Measurements from ENCODE around the gene PRPF18. TPM values are rescaled to one million over a fixed set of nuclear protein-coding genes. Genes with fewer than 3 reads are reported as not detected.

Gene PRPF18
- total RNA-seq, 1 experiment from 2014 or later: 21.9 TPM

- no peak for DNase-seq (ENCODE audit: low spot score)
- H3K4me3 ChIP-seq (ENCODE audit: low read depth, low read length, poor library complexity, severe bottlenecking): no peak overlapping the region
- no peaks in the 10 kb centered on the region for H3K36me3 ChIP-seq (ENCODE audit: insufficient read depth, low read length, poor library complexity, severe bottlenecking)
- BruUV-seq (replicated peaks): no TSS peak
- H3K4me1 ChIP-seq (ENCODE audit: insufficient read depth, low read length, poor library complexity, severe bottlenecking): no peaks in the 10 kb centered on the region
- TF ChIP-seq EZH2 (IDR thresholded peaks at IDR 0.05; ENCODE audit: borderline replicate concordance, low read depth, low read length, poor library complexity, severe bottlenecking) (no peak), CTCF (conservative IDR thresholded peaks at IDR 0.05; ENCODE audit: low read depth, low read length) (no peak)
- no peaks in the 10 kb centered on the region for H3K27me3 ChIP-seq (replicated peaks; ENCODE audit: insufficient read depth, low read depth, low read length, poor library complexity)
- ChIA-PET POLR2A (ENCODE audit: low non-redundant PET) (no interaction called here), CTCF (no interaction called here)
- H3K9me3 ChIP-seq (ENCODE audit: low read depth, low read length, poor library complexity, severe bottlenecking): no peaks in the 10 kb centered on the region
- intact Hi-C loops (cut with micrococcal nuclease; ENCODE audit: unreplicated experiment): no loop called here
- no peak overlapping the region for H3K27ac ChIP-seq (ENCODE audit: low read depth, low read length, poor library complexity, severe bottlenecking)
Observed at GRCh38 chr10:13633689-13634088, 46.9 kb downstream of the PRPF18 start.

DNA sequence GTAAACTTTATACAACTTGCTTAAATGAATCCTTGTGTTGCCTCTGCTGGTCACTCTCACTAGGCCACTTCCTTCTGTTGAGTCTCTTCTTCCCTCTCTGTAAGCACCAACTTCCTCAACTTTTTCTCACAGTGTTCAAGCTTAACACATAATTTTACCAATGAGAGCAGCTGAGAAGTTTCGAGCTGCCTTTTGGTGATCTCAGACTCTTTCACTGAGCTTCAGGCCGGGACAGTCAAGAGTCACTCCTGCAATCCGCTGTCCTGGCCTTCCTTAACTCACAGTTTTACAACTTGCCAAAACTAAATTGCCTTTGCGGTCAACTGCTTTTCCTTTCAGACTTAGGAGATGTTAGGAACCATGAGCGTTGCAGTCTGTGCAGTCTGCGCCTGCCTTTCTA is 47.4 kb downstream of the PRPF18 start:
- intact Hi-C loops (cut with micrococcal nuclease; ENCODE audit: unreplicated experiment): no loop called here
- ChIA-PET CTCF (no interaction called here), POLR2A (ENCODE audit: low non-redundant PET) (no interaction called here)
- no peaks in the 10 kb centered on the region for H3K4me1 ChIP-seq (ENCODE audit: insufficient read depth, low read length, poor library complexity, severe bottlenecking)
- no peaks in the 10 kb centered on the region for H3K36me3 ChIP-seq (ENCODE audit: insufficient read depth, low read length, poor library complexity, severe bottlenecking)
- no TSS peak for BruUV-seq (replicated peaks)
- TF ChIP-seq EZH2 (IDR thresholded peaks at IDR 0.05; ENCODE audit: borderline replicate concordance, low read depth, low read length, poor library complexity, severe bottlenecking) (no peak), CTCF (conservative IDR thresholded peaks at IDR 0.05; ENCODE audit: low read depth, low read length) (no peak)
- no peak for DNase-seq (ENCODE audit: low spot score)
- no peaks in the 10 kb centered on the region for H3K27me3 ChIP-seq (replicated peaks; ENCODE audit: insufficient read depth, low read depth, low read length, poor library complexity)
- H3K9me3 ChIP-seq (ENCODE audit: low read depth, low read length, poor library complexity, severe bottlenecking): no peaks in the 10 kb centered on the region
- H3K4me3 ChIP-seq (ENCODE audit: low read depth, low read length, poor library complexity, severe bottlenecking): no peak overlapping the region
- H3K27ac ChIP-seq (ENCODE audit: low read depth, low read length, poor library complexity, severe bottlenecking): no peak overlapping the region

- H3K36me3 ChIP-seq (ENCODE audit: insufficient read depth, low read length, poor library complexity, severe bottlenecking): no peaks in the 10 kb centered on the region
- H3K4me1 ChIP-seq (ENCODE audit: insufficient read depth, low read length, poor library complexity, severe bottlenecking): no peaks in the 10 kb centered on the region
- H3K4me3 ChIP-seq (ENCODE audit: low read depth, low read length, poor library complexity, severe bottlenecking): no peak overlapping the region
- H3K27me3 ChIP-seq (replicated peaks; ENCODE audit: insufficient read depth, low read depth, low read length, poor library complexity): no peaks in the 10 kb centered on the region
- ChIA-PET CTCF (no interaction called here), POLR2A (ENCODE audit: low non-redundant PET) (no interaction called here)
- H3K27ac ChIP-seq (ENCODE audit: low read depth, low read length, poor library complexity, severe bottlenecking): no peak overlapping the region
- no peak for TF ChIP-seq EZH2 (IDR thresholded peaks at IDR 0.05; ENCODE audit: borderline replicate concordance, low read depth, low read length, poor library complexity, severe bottlenecking)
- no peak for TF ChIP-seq CTCF (conservative IDR thresholded peaks at IDR 0.05; ENCODE audit: low read depth, low read length)
- peaks cover under 1% of the 10 kb centered on the region for H3K9me3 ChIP-seq (ENCODE audit: low read depth, low read length, poor library complexity, severe bottlenecking)
- DNase-seq (ENCODE audit: low spot score): no peak
- BruUV-seq (replicated peaks): no TSS peak
- intact Hi-C loops (cut with micrococcal nuclease; ENCODE audit: unreplicated experiment): no loop called here
Observed at GRCh38 chr10:13636776-13637175, 50.0 kb downstream of the PRPF18 start.
